MM.1S (cell line): ENCODE measurements around the gene RBFOX2.

ENCODE experiments used
- DNase-seq: peaks from one replicate; pipeline ENCODE4 v3.0.0-alpha.2; 2015
- H2AFZ ChIP-seq: fragments of 300-600 bp; sonication (generic); 2 replicates; pipeline ENCODE4 v1.6.0; 2016; ENCODE audit warnings: antibody characterized with exemption, low read length
- H3F3A ChIP-seq: fragments of 300-600 bp; sonication (generic); 2 replicates; pipeline ENCODE4 v1.6.1; 2016; ENCODE audit warnings: mild to moderate bottlenecking, antibody characterized with exemption, low read length, moderate library complexity, mixed read lengths; ENCODE audit not compliant: insufficient read depth
- H3K27ac ChIP-seq: fragments of 300-600 bp; sonication (generic); 2 replicates; pipeline ENCODE4 v1.5.1; 2016; ENCODE audit warnings: mild to moderate bottlenecking, low read length
- H3K27me3 ChIP-seq: fragments of 300-600 bp; sonication (generic); replicated peaks from 2 replicates; pipeline ENCODE4 v1.6.0; 2016; ENCODE audit warnings: low read length; ENCODE audit not compliant: insufficient read depth
- H3K36me3 ChIP-seq: fragments of 300-600 bp; sonication (generic); replicated peaks from 2 replicates; pipeline ENCODE4 v1.6.1; 2016; ENCODE audit warnings: mild to moderate bottlenecking, low read length, mixed read lengths; ENCODE audit not compliant: insufficient read depth
- H3K4me1 ChIP-seq: fragments of 300-600 bp; sonication (generic); 2 replicates; pipeline ENCODE4 v1.6.1; 2016; ENCODE audit warnings: low read length, mixed read lengths
- H3K4me2 ChIP-seq: fragments of 300-600 bp; sonication (generic); 2 replicates; pipeline ENCODE4 v1.6.0; 2016; ENCODE audit warnings: low read depth, low read length
- H3K4me3 ChIP-seq: fragments of 300-600 bp; sonication (generic); 2 replicates; pipeline ENCODE4 v1.5.1; 2016; ENCODE audit warnings: low read length, mixed read lengths
- H3K79me2 ChIP-seq: fragments of 300-600 bp; sonication (generic); 2 replicates; pipeline ENCODE4 v1.6.1; 2016; ENCODE audit warnings: mixed run types, low read length, mixed read lengths
- H3K9ac ChIP-seq: fragments of 300-600 bp; sonication (generic); 2 replicates; pipeline ENCODE4 v1.6.1; 2016; ENCODE audit warnings: low read length, mixed read lengths
- H3K9me2 ChIP-seq: fragments of 300-600 bp; sonication (generic); replicated peaks from 2 replicates; pipeline ENCODE4 v1.6.1; 2016; ENCODE audit warnings: mild to moderate bottlenecking, low read length, mixed read lengths; ENCODE audit not compliant: insufficient read depth
- H3K9me3 ChIP-seq: fragments of 300-600 bp; sonication (generic); replicated peaks from 2 replicates; pipeline ENCODE4 v1.6.1; 2016; ENCODE audit warnings: mild to moderate bottlenecking, low read length, mixed read lengths; ENCODE audit not compliant: insufficient read depth
- H4K20me1 ChIP-seq: fragments of 300-600 bp; sonication (generic); 2 replicates; pipeline ENCODE4 v1.6.1; 2016; ENCODE audit warnings: mild to moderate bottlenecking, low read length, moderate library complexity, mixed read lengths; ENCODE audit not compliant: insufficient read depth
- EZH2 ChIP-seq: fragments of 300-600 bp; sonication (generic); optimal IDR thresholded peaks from 2 replicates; pipeline ENCODE3; 2017; ENCODE audit warnings: low read depth, mild to moderate bottlenecking, antibody characterized with exemption, low read length, mixed read lengths
- EZH2phosphoT487 ChIP-seq: fragments of 300-600 bp; sonication (generic); IDR thresholded peaks from 2 replicates; pipeline ENCODE4 v1.6.1; 2018; ENCODE audit warnings: antibody characterized with exemption, low read length
- TF ChIP-seq, protein P1 (sequence below): fragments of 300-600 bp; sonication (generic); IDR thresholded peaks from 2 replicates; pipeline ENCODE4 v1.5.1; 2016; ENCODE audit warnings: antibody characterized with exemption, low read length, mixed read lengths

RBFOX2 gene

DNA sequence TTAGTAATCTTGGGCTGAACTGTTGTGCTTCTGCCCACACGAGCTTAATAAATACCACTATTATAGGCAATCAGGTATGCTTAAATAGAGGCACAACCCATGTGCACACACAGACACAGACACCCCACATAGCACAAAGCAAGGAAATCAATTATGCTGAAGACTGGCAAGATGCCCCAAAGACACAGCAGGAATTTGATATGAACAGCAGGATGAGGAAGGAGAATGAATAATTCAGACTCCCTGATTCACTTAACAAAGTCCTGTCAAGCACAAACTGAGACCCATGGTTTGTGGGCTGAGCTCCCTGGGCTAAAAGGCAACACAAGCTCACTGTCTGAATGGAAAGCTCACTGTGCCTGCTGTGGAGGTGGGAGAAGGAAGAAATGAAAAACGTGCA lies 42.5 kb downstream of the RBFOX2 start:
- H3K4me1 ChIP-seq: no peaks in the 10 kb centered on the region
- TF ChIP-seq EZH2phosphoT487 (no peak), EZH2 (no peak)
- TF ChIP-seq, protein P1, sequence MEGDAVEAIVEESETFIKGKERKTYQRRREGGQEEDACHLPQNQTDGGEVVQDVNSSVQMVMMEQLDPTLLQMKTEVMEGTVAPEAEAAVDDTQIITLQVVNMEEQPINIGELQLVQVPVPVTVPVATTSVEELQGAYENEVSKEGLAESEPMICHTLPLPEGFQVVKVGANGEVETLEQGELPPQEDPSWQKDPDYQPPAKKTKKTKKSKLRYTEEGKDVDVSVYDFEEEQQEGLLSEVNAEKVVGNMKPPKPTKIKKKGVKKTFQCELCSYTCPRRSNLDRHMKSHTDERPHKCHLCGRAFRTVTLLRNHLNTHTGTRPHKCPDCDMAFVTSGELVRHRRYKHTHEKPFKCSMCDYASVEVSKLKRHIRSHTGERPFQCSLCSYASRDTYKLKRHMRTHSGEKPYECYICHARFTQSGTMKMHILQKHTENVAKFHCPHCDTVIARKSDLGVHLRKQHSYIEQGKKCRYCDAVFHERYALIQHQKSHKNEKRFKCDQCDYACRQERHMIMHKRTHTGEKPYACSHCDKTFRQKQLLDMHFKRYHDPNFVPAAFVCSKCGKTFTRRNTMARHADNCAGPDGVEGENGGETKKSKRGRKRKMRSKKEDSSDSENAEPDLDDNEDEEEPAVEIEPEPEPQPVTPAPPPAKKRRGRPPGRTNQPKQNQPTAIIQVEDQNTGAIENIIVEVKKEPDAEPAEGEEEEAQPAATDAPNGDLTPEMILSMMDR: no peak
- no peak overlapping the region for H3K27ac ChIP-seq
- DNase-seq: no peak
- no peak overlapping the region for H3K9ac ChIP-seq
- no peaks in the 10 kb centered on the region for H3K79me2 ChIP-seq
- no peak overlapping the region for H2AFZ ChIP-seq
- no peaks in the 10 kb centered on the region for H3K9me3 ChIP-seq
- no peaks in the 10 kb centered on the region for H4K20me1 ChIP-seq
- no peaks in the 10 kb centered on the region for H3K9me2 ChIP-seq
- H3K27me3 ChIP-seq: no peaks in the 10 kb centered on the region
- no peak overlapping the region for H3K4me2 ChIP-seq
- H3K4me3 ChIP-seq: no peak overlapping the region
- no peaks in the 10 kb centered on the region for H3K36me3 ChIP-seq
- no peaks in the 10 kb centered on the region for H3F3A ChIP-seq

DNA sequence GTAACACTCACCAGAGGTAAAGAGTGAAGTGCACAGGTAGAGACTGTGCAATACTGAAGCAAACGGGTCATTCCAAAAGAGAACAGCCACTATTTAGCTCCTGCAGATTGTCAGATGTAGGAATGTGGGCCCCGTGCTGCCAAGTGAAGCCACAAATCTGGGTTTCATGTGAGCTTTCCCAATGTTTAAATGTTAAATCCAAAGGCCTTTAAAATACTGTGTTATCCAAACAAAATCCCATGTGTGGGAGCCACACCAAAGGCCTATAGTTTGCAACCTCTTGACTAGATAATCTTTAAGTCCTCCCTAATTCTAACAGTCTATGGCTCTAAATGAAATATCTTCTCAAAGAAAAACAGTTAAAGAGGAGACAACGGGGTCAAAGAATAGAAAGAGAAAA lies 43.3 kb downstream of the RBFOX2 start:
- H3K9ac ChIP-seq: no peak overlapping the region
- no peaks in the 10 kb centered on the region for H3K79me2 ChIP-seq
- TF ChIP-seq, protein P1: no peak
- TF ChIP-seq EZH2: no peak

DNA sequence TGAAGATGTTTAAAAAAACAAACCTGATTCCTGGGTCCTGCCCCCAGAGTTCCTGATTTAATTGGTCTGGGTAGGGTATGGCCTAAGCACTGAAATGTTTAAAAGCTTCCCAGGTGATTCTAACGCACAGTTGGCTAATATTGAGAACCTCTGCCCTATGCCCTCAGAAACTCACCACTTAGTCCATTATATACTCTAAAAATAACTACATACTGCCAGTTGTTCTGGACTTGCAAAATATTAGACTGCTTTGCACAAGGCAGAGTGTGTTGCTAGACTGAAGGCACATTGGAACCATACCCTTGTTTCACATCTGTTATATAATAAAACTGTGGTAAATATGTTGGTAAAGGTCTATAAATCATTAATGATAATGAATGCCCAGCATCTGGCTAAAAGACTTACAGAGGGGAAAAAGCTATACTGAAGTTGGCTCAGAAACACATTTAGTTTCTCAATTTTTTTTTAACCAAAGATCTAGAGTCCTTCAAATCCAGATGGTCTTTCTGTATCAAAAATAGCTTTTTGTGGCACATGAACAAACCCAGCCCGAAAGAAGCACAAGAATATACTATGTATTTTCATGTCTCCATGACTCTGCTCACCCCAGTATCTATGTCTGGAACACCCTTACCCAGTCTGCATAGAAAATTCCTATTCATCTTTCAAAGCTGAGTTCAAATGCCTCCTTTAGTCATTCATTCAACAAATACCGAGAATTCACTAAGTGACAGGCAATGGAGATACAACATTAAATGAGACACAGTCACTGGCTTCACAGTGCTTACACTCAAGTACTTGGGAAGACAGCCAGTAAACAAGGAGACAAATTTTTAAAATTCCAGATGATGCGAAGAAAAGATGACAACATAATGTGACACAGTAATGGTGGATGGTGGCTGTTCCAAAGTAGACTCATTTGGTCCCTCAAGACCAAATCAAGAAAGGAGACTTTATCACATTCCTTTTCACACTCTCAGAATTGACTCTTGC lies 44.1 kb downstream of the RBFOX2 start:
- Histone ChIP-seq H3F3A (no peaks in the 10 kb centered on the region), H3K9me3 (no peaks in the 10 kb centered on the region), H4K20me1 (no peaks in the 10 kb centered on the region), H3K36me3 (no peaks in the 10 kb centered on the region), H3K79me2 (no peaks in the 10 kb centered on the region), H2AFZ (no peak overlapping the region), H3K4me2 (no peak overlapping the region), H3K4me1 (no peaks in the 10 kb centered on the region), H3K4me3 (no peak overlapping the region), H3K9me2 (no peaks in the 10 kb centered on the region), H3K27ac (no peak overlapping the region), H3K9ac (no peak overlapping the region), H3K27me3 (no peaks in the 10 kb centered on the region)
- TF ChIP-seq, protein P1: no peak
- TF ChIP-seq EZH2phosphoT487: no peak
- no peak for TF ChIP-seq EZH2
- no peak for DNase-seq

More for the DNA sequence above, 43.3 kb downstream of the RBFOX2 start:
- Histone ChIP-seq H3K9me2 (no peaks in the 10 kb centered on the region), H2AFZ (no peak overlapping the region), H3K27ac (no peak overlapping the region), H3K27me3 (no peaks in the 10 kb centered on the region), H3K36me3 (no peaks in the 10 kb centered on the region), H3K9me3 (no peaks in the 10 kb centered on the region), H3K4me3 (no peak overlapping the region), H3K4me2 (no peak overlapping the region), H4K20me1 (no peaks in the 10 kb centered on the region), H3K4me1 (no peaks in the 10 kb centered on the region), H3F3A (no peaks in the 10 kb centered on the region)
- DNase-seq: no peak
